Measurements from ENCODE around the gene ARHGAP6.

ARHGAP6 gene

DNA sequence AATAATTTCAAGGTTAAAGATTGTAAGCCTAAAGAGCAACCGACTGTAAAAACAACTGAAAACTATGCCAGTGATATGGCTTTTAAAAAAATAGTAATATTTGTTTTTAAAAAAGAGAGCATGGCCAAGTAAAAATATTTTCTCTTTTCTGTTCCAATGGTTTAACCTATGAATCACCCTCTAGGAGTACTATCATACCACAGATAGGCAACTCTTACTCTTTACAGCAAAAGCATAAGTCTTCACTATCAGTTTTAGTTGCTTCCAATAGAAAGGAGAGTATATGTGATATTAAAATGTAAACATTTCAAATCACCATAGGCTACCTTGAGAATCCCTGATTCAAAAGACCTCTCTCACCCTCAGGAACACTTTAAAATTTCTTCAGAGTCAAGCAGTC, 269.9 kb downstream of the ARHGAP6 start:
- Mint-ChIP-seq H3K27me3 (ENCODE audit: low read depth) (no peaks in the 10 kb centered on the region), H3K27ac (no peak overlapping the region), H3K4me3 (no peak overlapping the region), H3K9me3 (no peaks in the 10 kb centered on the region), H3K4me1 (ENCODE audit: low read depth) (no peaks in the 10 kb centered on the region), H3K36me3 (ENCODE audit: low read depth) (no peaks in the 10 kb centered on the region)

DNA sequence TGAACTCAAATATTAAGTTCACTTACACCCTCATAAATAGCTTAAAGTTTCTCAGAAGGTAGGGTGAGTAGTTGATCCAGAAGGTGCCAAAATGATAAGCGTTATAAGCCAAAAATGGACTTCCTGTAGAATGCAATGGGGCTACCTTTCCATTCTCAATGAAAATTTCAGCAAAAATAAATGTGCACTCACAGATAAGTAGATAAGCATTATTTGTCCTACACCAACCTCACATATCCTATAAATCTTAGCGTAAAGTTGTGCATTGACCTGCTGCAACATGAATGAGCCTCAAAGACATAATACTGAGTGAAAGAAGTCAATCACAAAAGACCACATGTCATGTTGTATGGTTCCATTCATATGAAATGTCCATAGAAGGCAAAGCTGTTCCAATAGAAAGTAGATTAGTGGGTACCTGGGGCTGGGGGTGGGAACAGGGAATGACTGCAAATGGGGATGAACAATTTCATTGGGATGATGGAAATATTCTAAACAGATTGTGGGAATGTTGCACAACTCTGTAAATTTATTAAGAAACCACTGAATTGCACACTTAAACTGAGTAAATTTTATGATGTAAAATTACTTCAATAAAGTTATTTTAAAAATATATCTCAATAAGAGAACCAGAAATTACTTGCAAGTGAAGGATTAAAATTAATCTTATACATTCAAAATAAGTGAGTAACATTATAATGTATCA, 271.6 kb downstream of the ARHGAP6 start:
- no peaks in the 10 kb centered on the region for H3K36me3 Mint-ChIP-seq (ENCODE audit: low read depth)
- no peak overlapping the region for H3K27ac Mint-ChIP-seq
- no peaks in the 10 kb centered on the region for H3K9me3 Mint-ChIP-seq
- no peaks in the 10 kb centered on the region for H3K27me3 Mint-ChIP-seq (ENCODE audit: low read depth)
- H3K4me1 Mint-ChIP-seq (ENCODE audit: low read depth) = no peaks in the 10 kb centered on the region
- no peak overlapping the region for H3K4me3 Mint-ChIP-seq

DNA sequence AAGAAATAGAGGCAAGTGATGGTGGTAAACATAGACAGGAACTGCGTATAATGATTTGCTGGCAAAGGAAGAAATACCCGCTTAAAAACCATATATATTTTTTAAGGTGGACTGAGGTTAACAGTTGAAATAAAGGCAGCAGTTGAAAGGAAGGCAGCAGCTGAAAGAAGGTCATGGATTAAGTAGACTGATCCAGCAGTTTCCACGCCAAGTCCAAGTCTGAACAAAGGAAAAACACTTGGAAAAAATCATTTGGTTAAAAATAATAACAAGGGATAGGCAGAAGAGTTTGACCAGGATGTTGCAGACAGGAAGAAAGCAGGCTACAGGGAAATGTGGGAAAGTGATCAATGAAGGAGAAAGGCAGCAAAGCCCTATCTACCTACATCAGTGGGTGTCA, 278.9 kb downstream of the ARHGAP6 start:
- Mint-ChIP-seq H3K27me3 (ENCODE audit: low read depth) (no peaks in the 10 kb centered on the region), H3K4me3 (no peak overlapping the region), H3K36me3 (ENCODE audit: low read depth) (no peaks in the 10 kb centered on the region), H3K27ac (no peak overlapping the region), H3K9me3 (no peaks in the 10 kb centered on the region), H3K4me1 (ENCODE audit: low read depth) (no peaks in the 10 kb centered on the region)

GRCh38 chrX:11386001-11386523, 279.7 kb downstream of the ARHGAP6 start:
- Mint-ChIP-seq H3K27ac (no peak overlapping the region), H3K9me3 (no peaks in the 10 kb centered on the region), H3K4me3 (no peak overlapping the region), H3K36me3 (ENCODE audit: low read depth) (no peaks in the 10 kb centered on the region), H3K4me1 (ENCODE audit: low read depth) (no peaks in the 10 kb centered on the region), H3K27me3 (ENCODE audit: low read depth) (no peaks in the 10 kb centered on the region)

GRCh38 chrX:11382930-11383329, 282.8 kb downstream of the ARHGAP6 start:
- Mint-ChIP-seq H3K4me3 (no peak overlapping the region), H3K9me3 (no peaks in the 10 kb centered on the region), H3K27ac (no peak overlapping the region), H3K27me3 (ENCODE audit: low read depth) (no peaks in the 10 kb centered on the region), H3K36me3 (ENCODE audit: low read depth) (no peaks in the 10 kb centered on the region), H3K4me1 (ENCODE audit: low read depth) (no peaks in the 10 kb centered on the region)

DNA sequence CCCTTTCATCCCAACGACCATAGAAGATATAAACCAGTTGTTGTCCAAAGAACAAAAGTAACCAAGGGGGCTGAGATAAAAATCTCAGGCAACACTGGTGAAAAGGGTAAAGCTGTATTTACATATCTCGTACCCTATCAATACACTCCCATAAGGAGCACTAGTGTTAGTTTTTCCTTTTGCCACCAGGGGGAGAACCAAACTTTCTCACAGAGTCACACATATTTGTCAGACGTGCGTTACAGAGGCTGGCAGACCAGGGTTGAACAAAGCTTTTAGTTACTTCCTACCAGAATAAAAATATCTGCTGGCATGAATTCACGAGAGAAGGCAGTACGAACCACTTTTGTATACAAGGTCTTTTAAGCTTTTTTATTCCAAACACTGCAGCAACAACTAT, 284.3 kb downstream of the ARHGAP6 start:
- H3K27me3 Mint-ChIP-seq (ENCODE audit: low read depth) = no peaks in the 10 kb centered on the region
- no peaks in the 10 kb centered on the region for H3K9me3 Mint-ChIP-seq
- H3K4me1 Mint-ChIP-seq (ENCODE audit: low read depth) = no peaks in the 10 kb centered on the region
- H3K27ac Mint-ChIP-seq = no peak overlapping the region
- no peak overlapping the region for H3K4me3 Mint-ChIP-seq
- H3K36me3 Mint-ChIP-seq (ENCODE audit: low read depth) = no peaks in the 10 kb centered on the region

GRCh38 chrX:11380187-11380844, 285.4 kb downstream of the ARHGAP6 start:
- no peak overlapping the region for H3K27ac Mint-ChIP-seq
- no peaks in the 10 kb centered on the region for H3K27me3 Mint-ChIP-seq (ENCODE audit: low read depth)
- H3K9me3 Mint-ChIP-seq = no peaks in the 10 kb centered on the region
- no peaks in the 10 kb centered on the region for H3K4me1 Mint-ChIP-seq (ENCODE audit: low read depth)
- no peak overlapping the region for H3K4me3 Mint-ChIP-seq
- no peaks in the 10 kb centered on the region for H3K36me3 Mint-ChIP-seq (ENCODE audit: low read depth)

DNA sequence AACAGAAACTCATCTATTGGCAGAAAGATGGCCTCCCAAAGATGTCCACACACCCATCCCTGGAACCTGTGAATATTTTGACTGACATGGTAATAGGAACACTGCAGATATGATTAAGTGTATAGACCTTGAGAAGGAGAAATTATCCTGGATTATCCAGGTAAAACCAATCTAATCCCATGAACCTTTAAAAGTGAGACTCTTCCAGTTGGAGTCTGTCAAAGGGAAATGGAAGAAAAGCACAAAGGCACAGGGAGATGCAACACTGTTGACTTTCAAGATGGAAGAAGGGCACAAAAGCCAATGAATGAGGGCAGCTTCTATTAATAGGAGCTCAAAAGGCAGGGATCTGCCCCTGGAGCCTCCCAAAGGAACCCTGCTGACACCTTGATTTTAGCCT, 289.6 kb downstream of the ARHGAP6 start:
- no peaks in the 10 kb centered on the region for H3K27me3 Mint-ChIP-seq (ENCODE audit: low read depth)
- H3K27ac Mint-ChIP-seq = no peak overlapping the region
- H3K36me3 Mint-ChIP-seq (ENCODE audit: low read depth) = no peaks in the 10 kb centered on the region
- H3K4me3 Mint-ChIP-seq = no peak overlapping the region
- no peaks in the 10 kb centered on the region for H3K4me1 Mint-ChIP-seq (ENCODE audit: low read depth)
- H3K9me3 Mint-ChIP-seq = no peaks in the 10 kb centered on the region

GRCh38 chrX:11375614-11376119, 290.1 kb downstream of the ARHGAP6 start:
- H3K27ac Mint-ChIP-seq = no peak overlapping the region
- H3K4me3 Mint-ChIP-seq = no peak overlapping the region
- H3K36me3 Mint-ChIP-seq (ENCODE audit: low read depth) = no peaks in the 10 kb centered on the region
- no peaks in the 10 kb centered on the region for H3K4me1 Mint-ChIP-seq (ENCODE audit: low read depth)
- no peaks in the 10 kb centered on the region for H3K9me3 Mint-ChIP-seq
- no peaks in the 10 kb centered on the region for H3K27me3 Mint-ChIP-seq (ENCODE audit: low read depth)

- Mint-ChIP-seq H3K27ac (no peak overlapping the region), H3K9me3 (no peaks in the 10 kb centered on the region), H3K4me3 (no peak overlapping the region), H3K4me1 (ENCODE audit: low read depth) (no peaks in the 10 kb centered on the region), H3K36me3 (ENCODE audit: low read depth) (no peaks in the 10 kb centered on the region), H3K27me3 (ENCODE audit: low read depth) (no peaks in the 10 kb centered on the region)
Measured at GRCh38 chrX:11374570-11374969, 291.1 kb downstream of the ARHGAP6 start.

DNA sequence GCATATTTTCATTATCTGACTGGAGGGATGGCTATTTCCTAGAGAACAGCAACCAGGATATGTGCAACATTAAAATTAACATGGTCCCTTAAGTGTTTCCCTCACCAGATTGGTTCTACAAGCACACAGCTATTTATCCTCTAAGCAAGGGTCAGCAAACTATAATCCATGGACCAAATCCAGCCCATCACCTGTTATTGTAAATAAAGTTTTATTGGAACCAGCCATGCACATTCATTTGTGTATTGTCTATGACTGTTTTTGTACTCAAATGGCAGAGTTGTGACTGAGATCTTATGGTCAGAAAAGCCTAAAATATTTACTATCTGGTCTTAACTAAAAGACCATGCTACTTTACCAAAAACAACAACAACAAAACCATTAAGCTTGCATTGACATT, 294.6 kb downstream of the ARHGAP6 start:
- H3K4me3 Mint-ChIP-seq = no peak overlapping the region
- no peaks in the 10 kb centered on the region for H3K27me3 Mint-ChIP-seq (ENCODE audit: low read depth)
- no peaks in the 10 kb centered on the region for H3K9me3 Mint-ChIP-seq
- no peaks in the 10 kb centered on the region for H3K36me3 Mint-ChIP-seq (ENCODE audit: low read depth)
- H3K4me1 Mint-ChIP-seq (ENCODE audit: low read depth) = no peaks in the 10 kb centered on the region
- H3K27ac Mint-ChIP-seq = no peak overlapping the region

- H3K4me3 Mint-ChIP-seq = no peak overlapping the region
- no peak overlapping the region for H3K27ac Mint-ChIP-seq
- H3K9me3 Mint-ChIP-seq = no peaks in the 10 kb centered on the region
- no peaks in the 10 kb centered on the region for H3K36me3 Mint-ChIP-seq (ENCODE audit: low read depth)
- H3K27me3 Mint-ChIP-seq (ENCODE audit: low read depth) = no peaks in the 10 kb centered on the region
- no peaks in the 10 kb centered on the region for H3K4me1 Mint-ChIP-seq (ENCODE audit: low read depth)
Measured at GRCh38 chrX:11367609-11368430, 297.9 kb downstream of the ARHGAP6 start.

DNA sequence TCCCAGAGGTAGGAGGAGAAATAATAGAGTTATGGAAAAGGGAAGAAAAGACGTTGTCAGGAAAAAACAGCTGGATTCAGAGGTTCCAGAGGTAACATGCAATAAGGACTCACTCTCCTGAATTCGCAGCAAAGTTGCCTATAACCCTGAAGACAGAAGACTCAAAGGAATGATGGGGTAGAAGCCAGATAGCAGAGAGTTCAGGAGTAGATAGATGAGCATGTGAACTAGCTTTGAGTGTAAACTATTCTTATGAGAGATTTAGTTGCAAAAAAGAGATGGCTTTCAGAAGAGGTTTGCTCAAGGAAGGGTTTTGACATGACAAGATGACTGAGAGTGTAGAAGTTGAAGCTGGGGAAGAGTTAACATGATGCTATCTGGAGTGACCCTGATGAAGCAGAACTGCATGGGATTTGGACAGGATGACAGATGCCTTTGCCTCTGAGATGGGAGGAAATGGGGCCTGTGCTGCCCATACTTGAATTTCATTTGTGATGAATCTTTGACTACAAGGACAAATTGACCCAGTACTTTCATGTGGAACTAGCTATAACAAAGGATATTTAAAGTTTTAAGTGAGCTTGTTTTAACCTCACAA, 298.6 kb downstream of the ARHGAP6 start:
- Mint-ChIP-seq H3K9me3 (no peaks in the 10 kb centered on the region), H3K27me3 (ENCODE audit: low read depth) (no peaks in the 10 kb centered on the region), H3K27ac (no peak overlapping the region), H3K4me1 (ENCODE audit: low read depth) (no peaks in the 10 kb centered on the region), H3K36me3 (ENCODE audit: low read depth) (no peaks in the 10 kb centered on the region), H3K4me3 (no peak overlapping the region)

DNA sequence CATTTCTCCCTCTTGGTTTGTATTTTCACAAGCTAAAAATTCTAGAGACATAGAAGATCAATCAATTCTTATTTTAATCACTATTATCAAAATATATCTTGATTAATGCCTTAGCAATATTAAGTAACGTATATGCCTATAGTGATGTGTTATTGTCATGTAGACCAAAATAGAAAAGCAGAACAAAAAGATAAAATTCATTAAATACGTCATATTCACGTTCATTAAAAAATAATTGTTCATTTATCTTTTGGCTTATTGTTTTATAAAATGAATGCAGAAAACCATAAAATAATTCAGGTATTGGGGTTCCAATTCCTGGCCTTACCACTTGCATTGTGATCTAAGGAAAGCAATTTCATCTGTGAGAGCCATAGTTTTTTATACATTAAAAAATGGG, 300.3 kb downstream of the ARHGAP6 start:
- Mint-ChIP-seq H3K27ac (no peak overlapping the region), H3K4me3 (no peak overlapping the region), H3K9me3 (no peaks in the 10 kb centered on the region), H3K36me3 (ENCODE audit: low read depth) (no peaks in the 10 kb centered on the region), H3K4me1 (ENCODE audit: low read depth) (no peaks in the 10 kb centered on the region), H3K27me3 (ENCODE audit: low read depth) (no peaks in the 10 kb centered on the region)

Data from T-helper 1 cell treated with Interleukin-12 subunit alpha and Interleukin-12 subunit beta and Interleukin-4 antibody, amounts not matched to agents 30 μg/mL and 1 μg/mL, for 36 hours (primary cell).